H1 (cell line): Measurements from ENCODE around the gene BUD23. TPM values are rescaled to one million over a fixed set of nuclear protein-coding genes. Genes with fewer than 3 reads are reported as not detected.

ENCODE experiments used
- CTCF ChIA-PET: fragments of 300-600 bp; sonication (Branson Sonifier 250); formaldehyde crosslinking; loops from one replicate; lab custom pipeline; 2021; ENCODE audit not compliant: partially characterized antibody; lab: Charles Lee
- POLR2A ChIA-PET: fragments of 300-600 bp; sonication (Branson Sonifier 250); formaldehyde crosslinking; loops from one replicate; lab custom pipeline; 2021; ENCODE audit warnings: inconsistent platforms; ENCODE audit not compliant: partially characterized antibody; lab: Charles Lee
- DNase-seq, 2 experiments: peaks; one replicate each; pipeline versions ENCODE4 v3.0.0 to v3.0.0-alpha.2; 2010 to 2022; ENCODE audit warnings: low spot score in 2 of 2, low read depth in 1 of 2, mixed read lengths in 1 of 2
- FAIRE-seq: peaks from 2 replicates; lab custom pipeline; 2011; peaks lifted over from hg19 to GRCh38; lab: Jason Lieb, UNC
- H2AFZ ChIP-seq: 2 replicates; pipeline ENCODE4 v1.8.1; 2012; ENCODE audit warnings: low read length, inconsistent platforms
- H2AK5ac ChIP-seq: 2 replicates; pipeline ENCODE4 v1.6.1; 2013; ENCODE audit warnings: low read depth, low read length
- H2BK120ac ChIP-seq: replicated peaks from 2 replicates; pipeline ENCODE3; 2013; ENCODE audit warnings: low read depth, low read length, inconsistent platforms
- H2BK12ac ChIP-seq: 2 replicates; pipeline ENCODE4 v1.6.1; 2013; ENCODE audit warnings: low read depth, low read length
- H2BK15ac ChIP-seq: 2 replicates; pipeline ENCODE4 v1.6.1; 2013; ENCODE audit warnings: low read length
- H2BK20ac ChIP-seq: 2 replicates; pipeline ENCODE4 v1.6.1; 2013; ENCODE audit warnings: low read length
- H2BK5ac ChIP-seq: 2 replicates; pipeline ENCODE4 v1.6.1; 2013; ENCODE audit warnings: low read depth, low read length
- H3K14ac ChIP-seq: 2 replicates; pipeline ENCODE4 v1.6.1; 2013; ENCODE audit warnings: inconsistent platforms; ENCODE audit not compliant: insufficient read length
- H3K18ac ChIP-seq: 2 replicates; pipeline ENCODE4 v1.6.1; 2013; ENCODE audit warnings: low read length; ENCODE audit errors: extremely low read depth
- H3K23ac ChIP-seq: 2 replicates; pipeline ENCODE4 v1.6.1; 2013; ENCODE audit warnings: inconsistent platforms; ENCODE audit not compliant: insufficient read length
- H3K23me2 ChIP-seq: 2 replicates; pipeline ENCODE4 v1.6.1; 2013; ENCODE audit warnings: low read depth, low read length
- H3K27ac ChIP-seq: 2 replicates; pipeline ENCODE4 v1.6.1; 2011; ENCODE audit warnings: low read depth, low read length, inconsistent platforms
- H3K27me3 ChIP-seq, 4 experiments: replicated peaks in 1 of 4; 1 replicate in 1 of 4; 2 replicates in 3 of 4; pipeline versions ENCODE4 v1.6.1 to v1.8.1; 2011 to 2013; ENCODE audit warnings: low read length in 3 of 4, mild to moderate bottlenecking in 3 of 4, inconsistent platforms in 2 of 4, mixed read lengths in 2 of 4, moderate library complexity in 1 of 4; ENCODE audit not compliant: control insufficient read depth in 3 of 4, insufficient read depth in 3 of 4; ENCODE audit errors: extremely low read depth in 1 of 4
- H3K36me3 ChIP-seq, 4 experiments: 2 replicates each; pipeline versions ENCODE4 v1.6.1 to v1.8.1; 2011 to 2013; ENCODE audit warnings: mild to moderate bottlenecking in 4 of 4, low read length in 3 of 4, moderate library complexity in 2 of 4, control low read depth in 1 of 4, inconsistent platforms in 1 of 4; ENCODE audit not compliant: insufficient read depth in 4 of 4, control insufficient read depth in 2 of 4
- H3K4ac ChIP-seq: replicated peaks from 2 replicates; pipeline ENCODE3; 2013; ENCODE audit warnings: low read length, low read depth, mixed read lengths, inconsistent platforms; ENCODE audit not compliant: insufficient read length
- H3K4me1 ChIP-seq, 4 experiments: replicated peaks in 1 of 4; 1 replicate in 1 of 4; 2 replicates in 3 of 4; pipeline versions ENCODE4 v1.6.1 to v1.8.1; 2011 to 2013; ENCODE audit warnings: low read length in 3 of 4, inconsistent platforms in 2 of 4, mixed read lengths in 1 of 4; ENCODE audit not compliant: insufficient read depth in 4 of 4, control insufficient read depth in 3 of 4
- H3K4me2 ChIP-seq, 2 experiments: 2 replicates each; pipeline versions ENCODE4 v1.6.1 to v1.8.1; 2011 to 2013; ENCODE audit warnings: low read depth in 2 of 2, low read length in 2 of 2, control low read depth in 1 of 2, inconsistent platforms in 1 of 2, mild to moderate bottlenecking in 1 of 2; ENCODE audit not compliant: insufficient read depth in 1 of 2
- H3K4me3 ChIP-seq, 4 experiments: fragments of 200-600, 300-600 bp in 1 of 4; sonication (generic), shearing (Covaris generic), sonication (Bioruptor Twin) in 1 of 4; 2 replicates each; pipeline versions ENCODE4 v1.5.1 to v1.8.1; 2011 to 2016; ENCODE audit warnings: low read length in 4 of 4, low read depth in 3 of 4, control low read depth in 2 of 4, inconsistent platforms in 2 of 4, mild to moderate bottlenecking in 2 of 4, mixed read lengths in 1 of 4, moderate library complexity in 1 of 4; ENCODE audit not compliant: insufficient read depth in 2 of 4; ENCODE audit errors: extremely low read depth in 1 of 4
- H3K56ac ChIP-seq: replicated peaks from 2 replicates; pipeline ENCODE3; 2013; ENCODE audit warnings: low read depth, mild to moderate bottlenecking, mixed read lengths, low read length, inconsistent platforms; ENCODE audit not compliant: insufficient read length
- H3K79me1 ChIP-seq: 2 replicates; pipeline ENCODE4 v1.6.1; 2013; ENCODE audit warnings: low read depth, low read length, control low read depth
- H3K79me2 ChIP-seq, 2 experiments: 2 replicates each; pipeline versions ENCODE4 v1.6.1 to v1.8.1; 2012 to 2013; ENCODE audit warnings: low read length in 2 of 2, mild to moderate bottlenecking in 2 of 2, inconsistent platforms in 1 of 2; ENCODE audit not compliant: insufficient read depth in 2 of 2, control insufficient read depth in 1 of 2
- H3K9ac ChIP-seq, 4 experiments: replicated peaks in 1 of 4; 1 replicate in 1 of 4; 2 replicates in 3 of 4; pipeline versions ENCODE4 v1.6.1 to v1.8.1; 2011 to 2013; ENCODE audit warnings: low read depth in 3 of 4, low read length in 3 of 4, control low read depth in 2 of 4, mild to moderate bottlenecking in 2 of 4, moderate library complexity in 2 of 4, inconsistent platforms in 1 of 4; ENCODE audit errors: extremely low read depth in 1 of 4
- H3K9me3 ChIP-seq, 2 experiments: 2 replicates each; pipeline versions ENCODE4 v1.6.1 to v1.8.1; 2012 to 2013; ENCODE audit warnings: mild to moderate bottlenecking in 2 of 2, moderate library complexity in 2 of 2, control low read depth in 1 of 2, inconsistent platforms in 1 of 2, low read depth in 1 of 2, low read length in 1 of 2, mixed read lengths in 1 of 2; ENCODE audit not compliant: insufficient read depth in 2 of 2
- H4K20me1 ChIP-seq, 2 experiments: replicated peaks in 1 of 2; 2 replicates each; pipeline versions ENCODE3 to v1.8.1; 2011 to 2013; ENCODE audit warnings: inconsistent platforms in 2 of 2, low read length in 2 of 2, mild to moderate bottlenecking in 1 of 2; ENCODE audit not compliant: insufficient read depth in 2 of 2, control insufficient read depth in 1 of 2
- H4K5ac ChIP-seq: 2 replicates; pipeline ENCODE4 v1.6.1; 2013; ENCODE audit warnings: low read length, low read depth, mixed read lengths, inconsistent platforms; ENCODE audit not compliant: insufficient read length
- H4K8ac ChIP-seq: 2 replicates; pipeline ENCODE4 v1.8.0; 2013; ENCODE audit warnings: mild to moderate bottlenecking, moderate library complexity, low read length, inconsistent platforms; ENCODE audit not compliant: insufficient read depth; ENCODE audit errors: extremely low read depth
- H4K91ac ChIP-seq: replicated peaks from 2 replicates; pipeline ENCODE3; 2013; ENCODE audit warnings: low read length, mixed read lengths, inconsistent platforms; ENCODE audit not compliant: insufficient read length
- ASH2L ChIP-seq: fragments of 200-600, 300-600 bp; sonication (generic); IDR thresholded peaks from one replicate; pipeline ENCODE4 v1.7.1; 2017; ENCODE audit warnings: low read length
- BACH1 ChIP-seq: IDR thresholded peaks from 2 replicates; pipeline ENCODE4 v1.6.1; 2012; ENCODE audit warnings: low read length, improper control_type of control experiment
- CTBP2 ChIP-seq: IDR thresholded peaks from 2 replicates; pipeline ENCODE4 v1.7.0; 2011; ENCODE audit warnings: borderline replicate concordance, mild to moderate bottlenecking, moderate library complexity, mixed read lengths, low read length; ENCODE audit not compliant: insufficient read depth, insufficient read length
- GABPA ChIP-seq: IDR thresholded peaks from 2 replicates; pipeline ENCODE4 v1.6.1; 2011; ENCODE audit warnings: mild to moderate bottlenecking, low read length, moderate library complexity, borderline replicate concordance; ENCODE audit not compliant: insufficient read depth
- NANOG ChIP-seq: IDR thresholded peaks from 2 replicates; pipeline ENCODE4 v1.6.1; 2011; ENCODE audit warnings: low read length, low read depth, mild to moderate bottlenecking, inconsistent platforms; ENCODE audit not compliant: insufficient read depth, poor library complexity, severe bottlenecking
- RNF2 ChIP-seq: fragments of 200-900, 300-1000 bp; sonication (generic); IDR thresholded peaks from 2 replicates; pipeline ENCODE4 v1.7.1; 2016; ENCODE audit warnings: borderline replicate concordance, low read depth, mild to moderate bottlenecking, antibody characterized with exemption, low read length; ENCODE audit not compliant: poor library complexity, severe bottlenecking; ENCODE audit errors: missing control alignments
- SIRT6 ChIP-seq: IDR thresholded peaks from one replicate; pipeline ENCODE4 v1.7.1; 2012; ENCODE audit warnings: low read length, inconsistent platforms
- TAF1 ChIP-seq: IDR thresholded peaks from 2 replicates; pipeline ENCODE4 v1.6.1; 2011; ENCODE audit warnings: mild to moderate bottlenecking, low read depth, low read length
- YY1 ChIP-seq: IDR thresholded peaks from 2 replicates; pipeline ENCODE4 v1.6.1; 2011; ENCODE audit warnings: low read depth, mild to moderate bottlenecking, low read length
- whole genome bisulfite sequencing, 2 experiments: shearing (Covaris generic) in 1 of 2; methylation state at CpG; one replicate each; pipeline versions ENCODE4 v1.1.6 to v1.1.7; 2013 to 2015; ENCODE audit warnings: low lambda C conversion rate in 2 of 2, mixed read lengths in 2 of 2, inconsistent platforms in 1 of 2, low coverage in 1 of 2, missing lambda C conversion rate in 1 of 2; ENCODE audit not compliant: insufficient replicate concordance in 2 of 2, insufficient coverage in 1 of 2, insufficient read length in 1 of 2; ENCODE audit errors: extremely low coverage in 1 of 2, missing lambda C conversion rate in 1 of 2; 5-methylcytosine and 5-hydroxymethylcytosine counted together
- polyA plus RNA-seq, 7 experiments: library from polyadenylated mRNA; depleted of rRNA in 3 of 7; stranded (reverse) in 5 of 7; unstranded in 2 of 7; fragments of >200 nt in 5 of 7; fragments of 200-250 nt in 2 of 7; gene quantifications; 1 replicate in 5 of 7; 2 replicates in 1 of 7; 4 replicates in 1 of 7; pipeline versions ENCODE4 v1.2.1 to v1.2.3, GENCODE V29; 2011 to 2013; ENCODE audit warnings: missing spikeins in 2 of 7, mixed read lengths in 2 of 7
- total RNA-seq: library from RNA; stranded (reverse); fragmentation: NEBNext Ultra II Directional; extraction: Animal tissue kit (Norgen Biotek cat#: 25700); gene quantifications from 2 replicates; pipeline ENCODE4 v1.2.1, GENCODE V29; 2021
- TF ChIP-seq, protein P1 (sequence below): IDR thresholded peaks from 2 replicates; pipeline ENCODE4 v1.6.1; 2012; ENCODE audit warnings: low read length, inconsistent platforms
- TF ChIP-seq, protein P2 (sequence below): IDR thresholded peaks from 2 replicates; pipeline ENCODE4 v1.6.1; 2011; ENCODE audit warnings: low read length, improper control_type of control experiment

The BUD23 gene
- total and polyA plus RNA-seq, 2 of the 8 experiments (the other 6 are each of a cell fraction or from before 2014, with no cell fraction given), result 72.3 to 78.4 TPM

DNA sequence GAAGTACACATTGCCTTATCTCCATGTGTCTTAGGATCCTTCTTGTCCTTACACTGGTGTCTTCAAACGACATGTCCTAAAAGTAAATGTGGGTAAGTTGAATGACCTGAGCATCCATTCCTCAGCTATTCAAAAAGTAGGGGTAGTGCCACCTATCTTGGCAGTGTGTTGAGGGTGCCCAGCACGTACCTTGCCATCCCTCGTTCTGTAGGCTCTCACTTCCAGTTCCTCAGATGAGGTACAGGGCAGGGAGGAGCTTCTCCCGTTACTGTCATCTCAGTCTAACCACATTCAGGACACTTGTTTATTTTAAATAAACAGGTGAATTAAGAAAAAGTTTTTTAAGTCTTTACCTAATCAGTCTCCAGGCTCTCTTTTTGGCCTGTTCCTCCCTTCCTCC is 13.0 kb downstream of the BUD23 start:
- H3K4ac ChIP-seq, result no peak overlapping the region
- ChIA-PET CTCF (interaction anchor here (0.7 to 3.0 kb wide), 8 partner anchors 10 to 111 kb away, joined by 3 to 18 read pairs (median 5); no protein-coding TSS in a partner anchor), POLR2A (interaction anchor here (0.9 to 3.0 kb wide), 6 partner anchors 9 to 70 kb away, joined by 3 to 31 read pairs (median 4); partner anchors contain the start of genes BUD23 and DNAJC30)
- H4K91ac ChIP-seq, result no peak overlapping the region
- no peaks in the 10 kb centered on the region for H3K79me1 ChIP-seq
- H3K23me2 ChIP-seq, result no peaks in the 10 kb centered on the region
- no peaks in the 10 kb centered on the region for H3K9me3 ChIP-seq
- no peak overlapping the region for H2BK120ac ChIP-seq
- no peak overlapping the region for H3K14ac ChIP-seq
- H3K4me3 ChIP-seq, result no peak overlapping the region
- FAIRE-seq, result no peak
- no peak overlapping the region for H3K18ac ChIP-seq
- no peak overlapping the region for H3K23ac ChIP-seq
- no peak overlapping the region for H3K9ac ChIP-seq
- no peak overlapping the region for H2BK12ac ChIP-seq
- no peak overlapping the region for H3K4me2 ChIP-seq
- no peak overlapping the region for H2BK15ac ChIP-seq
- no peak overlapping the region for H4K8ac ChIP-seq
- no peak overlapping the region for H4K5ac ChIP-seq
- H2BK5ac ChIP-seq, result no peak overlapping the region
- H2BK20ac ChIP-seq, result no peak overlapping the region
- no peaks in the 10 kb centered on the region for H3K4me1 ChIP-seq
- H2AK5ac ChIP-seq, result no peak overlapping the region
- no peak overlapping the region for H3K56ac ChIP-seq
- DNase-seq, result no peak
- H3K79me2 ChIP-seq, result no peaks in the 10 kb centered on the region
- peaks cover 16 to 50% (median 33%) of the 10 kb centered on the region in 4 experiments; a peak in 7 of 8 replicates for H3K36me3 ChIP-seq
- no peak overlapping the region for H2AFZ ChIP-seq
- no peak overlapping the region for H3K27ac ChIP-seq
- 81% methylated on average over 4 of the region's 4 CpGs; no CpG with 5 or more reads in 1 of the 2 experiments for WGBS, 2 experiments
- no peaks in the 10 kb centered on the region for H3K27me3 ChIP-seq
- peaks cover 5 to 14% of the 10 kb centered on the region in 2 experiments for H4K20me1 ChIP-seq
- TF ChIP-seq, protein P1, sequence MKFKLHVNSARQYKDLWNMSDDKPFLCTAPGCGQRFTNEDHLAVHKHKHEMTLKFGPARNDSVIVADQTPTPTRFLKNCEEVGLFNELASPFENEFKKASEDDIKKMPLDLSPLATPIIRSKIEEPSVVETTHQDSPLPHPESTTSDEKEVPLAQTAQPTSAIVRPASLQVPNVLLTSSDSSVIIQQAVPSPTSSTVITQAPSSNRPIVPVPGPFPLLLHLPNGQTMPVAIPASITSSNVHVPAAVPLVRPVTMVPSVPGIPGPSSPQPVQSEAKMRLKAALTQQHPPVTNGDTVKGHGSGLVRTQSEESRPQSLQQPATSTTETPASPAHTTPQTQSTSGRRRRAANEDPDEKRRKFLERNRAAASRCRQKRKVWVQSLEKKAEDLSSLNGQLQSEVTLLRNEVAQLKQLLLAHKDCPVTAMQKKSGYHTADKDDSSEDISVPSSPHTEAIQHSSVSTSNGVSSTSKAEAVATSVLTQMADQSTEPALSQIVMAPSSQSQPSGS, result no peak
- TF ChIP-seq, protein P2, sequence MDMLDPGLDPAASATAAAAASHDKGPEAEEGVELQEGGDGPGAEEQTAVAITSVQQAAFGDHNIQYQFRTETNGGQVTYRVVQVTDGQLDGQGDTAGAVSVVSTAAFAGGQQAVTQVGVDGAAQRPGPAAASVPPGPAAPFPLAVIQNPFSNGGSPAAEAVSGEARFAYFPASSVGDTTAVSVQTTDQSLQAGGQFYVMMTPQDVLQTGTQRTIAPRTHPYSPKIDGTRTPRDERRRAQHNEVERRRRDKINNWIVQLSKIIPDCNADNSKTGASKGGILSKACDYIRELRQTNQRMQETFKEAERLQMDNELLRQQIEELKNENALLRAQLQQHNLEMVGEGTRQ, result no peak
- TF ChIP-seq YY1 (no peak), TAF1 (no peak), ASH2L (no peak), SIRT6 (no peak), CTBP2 (no peak), NANOG (no peak), BACH1 (no peak), GABPA (no peak), RNF2 (no peak)
